ENCODE data around the gene ZFYVE28.

The ZFYVE28 gene

GRCh38 chr4:2365054-2365912 lies 53.2 kb downstream of the ZFYVE28 start:
- no peak for DNase-seq

GRCh38 chr4:2364654-2365053 lies 53.8 kb downstream of the ZFYVE28 start:
- no peak for DNase-seq

GRCh38 chr4:2363951-2364653 lies 54.3 kb downstream of the ZFYVE28 start:
- DNase-seq, result no peak

GRCh38 chr4:2363056-2363721 lies 55.3 kb downstream of the ZFYVE28 start:
- no peak for DNase-seq

GRCh38 chr4:2362266-2363055 lies 56.0 kb downstream of the ZFYVE28 start:
- no peak for DNase-seq

- no peak for DNase-seq
Observed at GRCh38 chr4:2361366-2362265, 56.8 kb downstream of the ZFYVE28 start.

GRCh38 chr4:2360396-2360730 lies 58.1 kb downstream of the ZFYVE28 start:
- DNase-seq, result no peak

- no peak for DNase-seq
Observed at GRCh38 chr4:2359591-2360395, 58.7 kb downstream of the ZFYVE28 start.

- no peak for DNase-seq
Observed at GRCh38 chr4:2357821-2358745, 60.4 kb downstream of the ZFYVE28 start.

GRCh38 chr4:2356123-2357069 lies 62.0 kb downstream of the ZFYVE28 start:
- DNase-seq, result no peak

- DNase-seq, result no peak
Observed at GRCh38 chr4:2354760-2355159, 63.7 kb downstream of the ZFYVE28 start.

GRCh38 chr4:2354118-2354517 lies 64.3 kb downstream of the ZFYVE28 start:
- no peak for DNase-seq

GRCh38 chr4:2353222-2354107 lies 65.0 kb downstream of the ZFYVE28 start:
- DNase-seq, result no peak

- no peak for DNase-seq
Observed at GRCh38 chr4:2352729-2353221, 65.7 kb downstream of the ZFYVE28 start.

GRCh38 chr4:2352171-2352570 lies 66.3 kb downstream of the ZFYVE28 start:
- DNase-seq, result no peak

- DNase-seq, result no peak
Observed at GRCh38 chr4:2350982-2351381, 67.5 kb downstream of the ZFYVE28 start.

GRCh38 chr4:2348786-2349185 lies 69.7 kb downstream of the ZFYVE28 start:
- no peak for DNase-seq

All from NCI-H2081 treated with DMSO at 0.1 percent for 48 hours (cell line).